Measurements from ENCODE around the gene TRIM27. TPM values are rescaled to one million over a fixed set of nuclear protein-coding genes. Genes with fewer than 3 reads are reported as not detected.
A peak's percentile ranks its signal among the peaks of the same experiment; 100 is the strongest.

TRIM27 gene
- total RNA-seq, 8 experiments from 2014 or later: 46.3 to 71.8 (median 57.7) TPM

DNA sequence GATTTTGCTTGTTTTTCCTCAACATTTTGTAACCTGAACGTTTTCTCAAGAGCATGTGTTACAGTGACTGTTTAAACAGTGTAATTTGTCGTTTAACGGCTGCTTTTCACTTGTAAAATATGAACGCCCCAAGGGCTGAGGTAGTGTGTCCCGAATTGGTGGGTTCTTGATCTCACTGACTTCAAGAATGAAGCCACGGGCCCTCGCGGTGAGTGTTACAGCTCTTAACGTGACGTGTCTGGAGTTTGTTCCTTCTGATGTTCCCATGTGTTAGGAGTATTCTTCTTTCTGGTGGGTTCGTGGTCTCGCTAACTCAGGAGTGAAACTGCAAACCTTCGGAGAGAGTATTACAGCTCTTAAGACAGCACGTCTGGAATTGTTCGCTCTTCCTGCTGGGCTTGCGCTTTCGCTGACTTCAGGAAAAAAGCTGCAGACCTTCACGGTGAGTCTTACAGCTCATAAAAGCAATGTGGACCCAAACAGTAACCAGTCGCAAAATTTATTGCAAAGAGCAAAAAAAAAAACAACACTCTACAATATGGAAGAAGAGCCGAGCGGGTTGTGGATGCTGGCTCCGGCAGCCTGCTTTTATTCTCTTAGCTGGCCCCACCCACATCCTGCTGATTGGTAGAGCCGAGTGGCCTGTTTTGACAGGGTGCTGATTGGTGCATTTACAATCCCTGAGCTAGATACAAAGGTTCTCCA lies 25.1 kb upstream of the TRIM27 start:
- Histone ChIP-seq H3K27ac (no peak overlapping the region), H3K4me1 (replicated peaks in 1 of 2) (peaks cover 0 to under 1% of the 10 kb centered on the region in 2 donors), H3K4me3 (no peak overlapping the region)
- WGBS, 10 experiments: 43 to 92% (median 79%) methylated on average over 1 to 14 of the region's 23 CpGs
- in situ Hi-C loops (cut with MboI; ENCODE audit: low pct_unique_long_range_greater_than_20kb in 2 of 9, low sequenced_read_pairs in 9 of 9, unreplicated experiment in 9 of 9): no loop called here
- no peak for ATAC-seq (replicated peaks in 6 of 8)

- no peak overlapping the region for H3K27ac ChIP-seq
- in situ Hi-C loops (cut with MboI; ENCODE audit: low pct_unique_long_range_greater_than_20kb in 2 of 9, low sequenced_read_pairs in 9 of 9, unreplicated experiment in 9 of 9): no loop called here
- H3K4me3 ChIP-seq: no peak overlapping the region
- peak in 3 of 8 experiments; percentile 39 to 51 (median 39) for ATAC-seq (replicated peaks in 6 of 8)
- no peaks in the 10 kb centered on the region for H3K4me1 ChIP-seq (replicated peaks in 1 of 2)
- WGBS, 10 experiments: 20 to 83% (median 60%) methylated on average over 1 of the region's 1 CpG; no CpG with 5 or more reads in 5 of the 10 experiments
Measured at GRCh38 chr6:28947831-28948270, 24.1 kb upstream of the TRIM27 start.

DNA sequence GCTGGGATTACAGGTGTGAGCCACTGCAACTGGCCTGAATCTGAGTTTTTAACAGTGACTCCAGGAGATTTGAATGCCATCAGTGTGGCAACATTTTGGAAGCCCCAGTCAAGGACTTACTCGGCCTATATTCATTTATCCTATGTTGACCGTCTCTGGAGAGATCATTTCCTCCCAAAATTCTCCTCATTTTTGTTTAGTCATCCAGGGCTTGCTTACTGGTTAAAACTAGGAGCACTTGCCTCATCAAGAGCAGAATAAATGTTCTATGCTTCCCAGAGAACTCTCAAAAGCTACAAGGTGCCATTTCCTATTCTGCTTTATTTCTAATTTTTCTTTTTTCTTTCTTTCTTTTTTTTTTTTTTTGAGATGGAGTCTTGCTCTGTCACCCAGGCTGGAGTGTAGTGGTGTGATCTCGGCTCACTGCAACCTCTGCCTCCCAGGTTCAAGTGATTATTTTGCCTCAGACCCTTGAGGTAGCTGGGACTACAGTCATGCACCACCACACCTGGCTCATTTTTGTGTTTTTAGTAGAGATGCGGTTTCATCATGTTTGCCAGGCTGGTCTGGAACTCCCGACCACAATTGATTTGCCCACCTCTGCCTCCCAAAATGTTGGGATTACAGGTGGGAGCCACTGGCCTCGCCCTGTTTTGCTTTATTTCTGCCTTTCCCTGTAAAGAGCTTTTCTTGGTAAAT lies 23.4 kb upstream of the TRIM27 start:
- Histone ChIP-seq H3K4me3 (no peak overlapping the region), H3K27ac (no peak overlapping the region), H3K4me1 (replicated peaks in 1 of 2) (no peaks in the 10 kb centered on the region)
- in situ Hi-C loops (cut with MboI; ENCODE audit: low pct_unique_long_range_greater_than_20kb in 2 of 9, low sequenced_read_pairs in 9 of 9, unreplicated experiment in 9 of 9): no loop called here
- 59 to 100% (median 83%) methylated on average over 2 to 5 of the region's 6 CpGs for WGBS, 10 experiments
- ATAC-seq (replicated peaks in 6 of 8): no peak

DNA sequence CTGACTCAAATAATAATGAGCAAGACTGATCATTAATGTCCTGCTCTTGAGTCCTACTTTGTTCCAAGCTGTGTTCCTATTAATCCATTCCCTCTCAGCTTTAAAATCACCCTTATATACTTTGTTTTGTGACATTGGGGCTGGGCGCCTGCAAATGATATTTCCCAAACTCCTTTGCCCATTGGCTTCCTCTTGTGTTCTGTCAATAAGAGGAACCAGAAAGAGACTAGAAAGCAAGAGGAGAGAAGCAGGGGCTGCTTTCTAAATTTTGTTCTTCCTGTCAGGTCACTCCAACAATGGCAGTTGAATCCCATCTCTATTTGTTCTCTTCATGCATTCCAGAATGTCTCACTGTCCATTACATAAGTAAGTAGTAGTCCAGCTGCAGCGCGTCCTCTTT lies 21.6 kb upstream of the TRIM27 start:
- WGBS, 10 experiments: 70 to 100% (median 89%) methylated on average over 2 to 3 of the region's 3 CpGs; no CpG with 5 or more reads in 1 of the 10 experiments
- no peaks in the 10 kb centered on the region for H3K4me1 ChIP-seq (replicated peaks in 1 of 2)
- no peak overlapping the region for H3K4me3 ChIP-seq
- no peak for ATAC-seq (replicated peaks in 6 of 8)
- in situ Hi-C loops (cut with MboI; ENCODE audit: low pct_unique_long_range_greater_than_20kb in 2 of 9, low sequenced_read_pairs in 9 of 9, unreplicated experiment in 9 of 9): no loop called here
- H3K27ac ChIP-seq: no peak overlapping the region

DNA sequence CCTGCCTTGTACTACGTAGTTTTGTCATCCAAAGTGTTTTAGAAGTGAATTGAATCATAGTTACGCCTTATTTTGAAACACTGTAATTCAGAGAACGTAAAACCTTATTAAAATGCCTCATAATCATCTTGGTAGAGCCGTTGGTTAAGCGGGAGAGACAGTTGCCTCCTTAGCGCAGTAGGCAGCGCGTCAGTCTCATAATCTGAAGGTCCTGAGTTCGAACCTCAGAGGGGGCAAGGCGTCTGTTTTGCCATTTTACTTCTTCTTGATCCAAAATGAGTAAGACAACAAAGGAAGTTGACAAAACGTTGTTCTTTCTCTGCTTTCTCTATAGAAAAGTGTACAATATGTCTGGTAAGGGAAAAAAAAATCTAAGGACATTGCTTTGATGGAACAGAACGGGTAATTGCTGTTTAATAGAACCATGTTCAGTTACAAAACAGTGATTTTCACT lies 20.7 kb upstream of the TRIM27 start:
- 1 to 33% (median 8%) methylated on average over 1 to 12 of the region's 12 CpGs for WGBS, 10 experiments
- in situ Hi-C loops (cut with MboI; ENCODE audit: low pct_unique_long_range_greater_than_20kb in 2 of 9, low sequenced_read_pairs in 9 of 9, unreplicated experiment in 9 of 9): no loop called here
- peak in 3 of 8 experiments; percentile 6 to 11 (median 10) for ATAC-seq (replicated peaks in 6 of 8)

GRCh38 chr6:28943557-28944411 lies 20.0 kb upstream of the TRIM27 start:
- peak; percentile 5 to 37 (median 20) for ATAC-seq (replicated peaks in 6 of 8)
- no peaks in the 10 kb centered on the region for H3K4me1 ChIP-seq (replicated peaks in 1 of 2)
- 0 to 35% (median 7%) methylated on average over 2 to 21 of the region's 33 CpGs; no CpG with 5 or more reads in 2 of the 10 experiments for WGBS, 10 experiments
- H3K27ac ChIP-seq: no peak overlapping the region
- H3K4me3 ChIP-seq: peak overlapping the region; percentile 32 to 45 (median 37)
- in situ Hi-C loops (cut with MboI; ENCODE audit: low pct_unique_long_range_greater_than_20kb in 2 of 9, low sequenced_read_pairs in 9 of 9, unreplicated experiment in 9 of 9): no loop called here

More for the DNA sequence above, 20.7 kb upstream of the TRIM27 start:
- H3K27ac ChIP-seq: no peak overlapping the region
- H3K4me3 ChIP-seq: peak overlapping the region; percentile 32 to 45 (median 37)
- H3K4me1 ChIP-seq (replicated peaks in 1 of 2): no peaks in the 10 kb centered on the region

DNA sequence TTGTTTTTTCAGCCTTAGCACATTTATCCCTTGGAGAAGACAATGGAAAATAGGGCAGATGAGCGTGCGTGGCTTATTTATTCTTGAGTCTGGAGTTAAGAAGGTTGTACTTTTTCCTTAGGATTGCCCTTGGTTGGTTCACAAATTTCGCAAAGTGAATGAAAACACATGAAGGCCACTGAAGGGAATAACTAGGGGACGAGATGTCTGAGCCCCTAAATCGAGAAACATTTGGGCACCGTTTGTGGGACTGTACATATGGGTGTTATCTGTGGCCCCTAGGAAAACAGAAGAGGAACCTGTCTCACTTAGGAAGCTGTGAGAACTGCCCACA lies 19.4 kb upstream of the TRIM27 start:
- ATAC-seq (replicated peaks in 6 of 8): no peak
- no peak overlapping the region for H3K27ac ChIP-seq
- WGBS, 10 experiments: 0 to 100% (median 55%) methylated on average over 1 to 6 of the region's 6 CpGs; no CpG with 5 or more reads in 1 of the 10 experiments
- H3K4me1 ChIP-seq (replicated peaks in 1 of 2): no peaks in the 10 kb centered on the region
- H3K4me3 ChIP-seq: peak overlapping the region; percentile 32 to 45 (median 37)
- in situ Hi-C loops (cut with MboI; ENCODE audit: low pct_unique_long_range_greater_than_20kb in 2 of 9, low sequenced_read_pairs in 9 of 9, unreplicated experiment in 9 of 9): no loop called here

GRCh38 chr6:28941684-28942448 lies 18.1 kb upstream of the TRIM27 start:
- Histone ChIP-seq H3K27ac (no peak overlapping the region), H3K4me3 (peak overlapping the region; percentile 47 to 78 (median 61)), H3K4me1 (replicated peaks in 1 of 2) (no peaks in the 10 kb centered on the region)
- in situ Hi-C loops (cut with MboI; ENCODE audit: low pct_unique_long_range_greater_than_20kb in 2 of 9, low sequenced_read_pairs in 9 of 9, unreplicated experiment in 9 of 9): no loop called here
- ATAC-seq (replicated peaks in 6 of 8): no peak
- WGBS, 10 experiments: 0 to 20% (median 11%) methylated on average over 2 to 12 of the region's 13 CpGs

- no peaks in the 10 kb centered on the region for H3K4me1 ChIP-seq (replicated peaks in 1 of 2)
- ATAC-seq (replicated peaks in 6 of 8): peak; percentile 74 to 88 (median 81)
- H3K4me3 ChIP-seq: peak overlapping the region; percentile 47 to 78 (median 61)
- in situ Hi-C loops (cut with MboI; ENCODE audit: low pct_unique_long_range_greater_than_20kb in 2 of 9, low sequenced_read_pairs in 9 of 9, unreplicated experiment in 9 of 9): no loop called here
- H3K27ac ChIP-seq: peak overlapping the region; percentile 33 to 67
- WGBS, 10 experiments: 0 to 3% (median 1%) methylated on average over 8 to 26 of the region's 28 CpGs
Measured at GRCh38 chr6:28940858-28941683, 17.3 kb upstream of the TRIM27 start.

- H3K4me3 ChIP-seq: peak overlapping the region; percentile 47 to 78 (median 61)
- in situ Hi-C loops (cut with MboI; ENCODE audit: low pct_unique_long_range_greater_than_20kb in 2 of 9, low sequenced_read_pairs in 9 of 9, unreplicated experiment in 9 of 9): no loop called here
- no peaks in the 10 kb centered on the region for H3K4me1 ChIP-seq (replicated peaks in 1 of 2)
- 0 to 5% (median 0%) methylated on average over 1 to 11 of the region's 17 CpGs for WGBS, 10 experiments
- peak; percentile 9 to 67 (median 62) for ATAC-seq (replicated peaks in 6 of 8)
- peak overlapping the region; percentile 0 to 66 for H3K27ac ChIP-seq
Measured at GRCh38 chr6:28940294-28940857, 16.6 kb upstream of the TRIM27 start.

GRCh38 chr6:28933069-28933468 lies 9.3 kb upstream of the TRIM27 start:
- H3K27ac ChIP-seq: no peak overlapping the region
- in situ Hi-C loops (cut with MboI; ENCODE audit: low pct_unique_long_range_greater_than_20kb in 2 of 9, low sequenced_read_pairs in 9 of 9, unreplicated experiment in 9 of 9): no loop called here
- H3K4me1 ChIP-seq (replicated peaks in 1 of 2): no peaks in the 10 kb centered on the region
- WGBS, 10 experiments: 0 to 100% (median 87%) methylated on average over 1 to 7 of the region's 7 CpGs; no CpG with 5 or more reads in 1 of the 10 experiments
- H3K4me3 ChIP-seq: no peak overlapping the region
- no peak for ATAC-seq (replicated peaks in 6 of 8)

Data from motor neuron (in vitro differentiated cells).